Measurements from ENCODE around the gene NANOGP8. TPM values are rescaled to one million over a fixed set of nuclear protein-coding genes. Genes with fewer than 3 reads are reported as not detected.

Gene NANOGP8
- total RNA-seq, 1 donor from 2014 or later: not detected

- no peak overlapping the region for H3K4me3 Mint-ChIP-seq
- no peaks in the 10 kb centered on the region for H3K36me3 Mint-ChIP-seq (ENCODE audit: low read depth)
- DNase-seq (ENCODE audit: low read depth, low spot score): no peak
- no peak for TF ChIP-seq CTCF (conservative IDR thresholded peaks at IDR 0.05)
- no peak overlapping the region for H3K27ac Mint-ChIP-seq (ENCODE audit: unreplicated experiment)
- no peaks in the 10 kb centered on the region for H3K27me3 Mint-ChIP-seq (ENCODE audit: low read depth)
- no peaks in the 10 kb centered on the region for H3K9me3 Mint-ChIP-seq
- H3K4me1 Mint-ChIP-seq: no peaks in the 10 kb centered on the region
Measured at GRCh38 chr15:35040339-35041255, 44.5 kb downstream of the NANOGP8 start.

GRCh38 chr15:35038626-35039451 is 46.3 kb downstream of the NANOGP8 start:
- H3K4me3 Mint-ChIP-seq: no peak overlapping the region
- H3K36me3 Mint-ChIP-seq (ENCODE audit: low read depth): no peaks in the 10 kb centered on the region
- no peaks in the 10 kb centered on the region for H3K9me3 Mint-ChIP-seq
- no peak overlapping the region for H3K27ac Mint-ChIP-seq (ENCODE audit: unreplicated experiment)
- no peaks in the 10 kb centered on the region for H3K4me1 Mint-ChIP-seq
- H3K27me3 Mint-ChIP-seq (ENCODE audit: low read depth): no peaks in the 10 kb centered on the region
- no peak for TF ChIP-seq CTCF (conservative IDR thresholded peaks at IDR 0.05)
- DNase-seq (ENCODE audit: low read depth, low spot score): no peak

Other genes with a start within 250 kb of the NANOGP8 start
- 36.8 and 40.5 TPM in 2 replicates for gene AQR, start 115.6 kb downstream of the NANOGP8 start, total RNA-seq
- 51.0 and 53.8 TPM in 2 replicates for gene ZNF770, start 97.0 kb downstream of the NANOGP8 start, total RNA-seq